ENCODE results near the gene SLBP.

SLBP gene

DNA sequence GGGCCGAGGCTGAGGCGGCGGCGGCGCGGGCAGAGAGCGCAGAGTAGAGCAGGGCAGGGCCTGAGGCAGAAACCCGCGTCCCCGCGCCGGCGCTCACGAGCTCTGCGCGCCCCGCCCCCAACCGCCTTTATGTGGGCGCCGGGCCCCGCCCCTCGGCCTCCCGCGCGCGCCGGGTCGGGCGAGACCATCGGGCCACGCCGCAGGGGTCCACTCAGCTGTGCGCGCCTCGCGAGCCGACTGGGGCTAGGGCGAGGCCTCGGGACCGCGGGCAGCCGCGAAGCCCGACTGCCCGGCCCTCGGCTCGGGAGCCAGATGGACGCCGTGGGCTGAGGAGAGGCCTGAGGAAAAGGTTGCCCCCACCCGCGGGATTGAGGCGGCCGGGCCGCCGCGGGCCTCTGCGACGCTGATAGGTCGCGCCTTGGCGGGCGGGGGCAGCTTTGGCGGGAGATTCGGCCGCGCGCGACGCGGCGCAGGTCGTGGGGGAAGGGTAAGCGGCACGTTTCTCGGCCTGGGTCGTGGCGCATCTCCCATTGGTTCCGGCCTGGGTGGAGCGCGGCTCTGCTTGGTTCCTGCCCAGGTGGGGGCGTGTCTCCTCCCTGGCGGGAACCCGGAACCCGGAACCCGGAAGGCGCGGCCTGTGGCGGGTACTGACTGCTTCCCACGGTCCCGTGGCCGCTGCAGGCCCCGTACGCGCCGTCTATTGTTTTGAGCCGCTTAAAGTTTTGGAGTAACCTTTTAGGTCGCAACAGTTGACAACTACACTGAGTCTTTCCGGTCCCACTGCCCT is at the start of gene SLBP:
Gene SLBP, minus strand, starts transcription at position 104 of the 787 bp plus-strand sequence. CDS start 131 bp downstream, outside the sequence.
- peak; percentile 92 for DNase-seq

DNA sequence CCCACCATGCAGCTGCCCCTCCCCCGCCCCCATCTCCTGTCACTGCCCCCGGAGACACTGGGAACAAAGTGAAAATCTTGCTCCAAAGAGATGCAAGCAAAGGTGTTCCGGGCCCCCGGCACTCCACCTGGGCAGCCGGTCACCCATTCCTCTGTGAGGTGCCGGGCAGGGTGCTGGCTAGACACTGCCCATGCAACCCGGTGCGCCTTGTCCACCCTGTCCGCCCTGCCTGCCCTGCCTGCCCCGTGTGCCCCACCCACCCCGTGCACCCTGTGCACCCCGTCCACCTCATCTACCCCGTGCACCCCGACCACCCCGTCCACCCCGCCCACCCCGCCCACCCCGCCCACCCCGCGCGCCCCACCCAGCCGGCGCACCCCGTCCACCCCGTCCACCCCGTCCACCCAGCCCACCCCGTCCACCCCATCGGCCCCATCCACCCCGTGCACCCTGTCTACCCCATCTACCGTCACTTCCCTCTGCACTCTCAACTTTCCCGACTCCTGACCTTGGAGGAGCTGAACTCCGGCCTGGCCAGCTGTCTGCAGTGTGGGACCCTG is 49.1 kb upstream of the SLBP start:
- no peak for DNase-seq

DNA sequence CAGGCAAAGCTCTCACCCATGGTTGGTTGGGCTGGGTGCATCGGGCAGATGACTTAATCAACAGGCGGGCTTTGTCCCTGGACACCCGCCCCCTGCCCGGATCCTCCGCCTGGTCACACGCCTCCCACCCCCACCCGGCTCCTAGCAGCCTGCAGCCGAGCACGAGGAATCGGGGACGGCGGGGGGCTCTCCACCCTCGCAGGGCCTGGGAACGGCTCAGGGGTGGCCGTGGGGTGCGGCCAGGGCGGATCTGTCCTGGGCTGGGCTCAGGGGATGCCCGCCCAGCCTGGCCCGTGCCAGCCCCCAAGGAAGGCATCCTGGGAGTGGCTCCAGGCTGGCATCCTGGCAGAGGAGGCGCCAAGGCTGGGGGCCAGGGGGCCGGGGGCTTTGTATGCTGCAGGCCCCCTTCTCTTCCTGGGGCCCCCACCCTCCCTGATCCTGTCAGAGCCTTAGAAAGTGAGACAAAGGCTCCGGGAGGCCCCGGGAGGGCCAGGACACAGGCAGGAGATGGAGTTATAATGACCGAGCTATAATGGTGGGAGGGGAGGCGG is 48.5 kb upstream of the SLBP start:
- DNase-seq: no peak

DNA sequence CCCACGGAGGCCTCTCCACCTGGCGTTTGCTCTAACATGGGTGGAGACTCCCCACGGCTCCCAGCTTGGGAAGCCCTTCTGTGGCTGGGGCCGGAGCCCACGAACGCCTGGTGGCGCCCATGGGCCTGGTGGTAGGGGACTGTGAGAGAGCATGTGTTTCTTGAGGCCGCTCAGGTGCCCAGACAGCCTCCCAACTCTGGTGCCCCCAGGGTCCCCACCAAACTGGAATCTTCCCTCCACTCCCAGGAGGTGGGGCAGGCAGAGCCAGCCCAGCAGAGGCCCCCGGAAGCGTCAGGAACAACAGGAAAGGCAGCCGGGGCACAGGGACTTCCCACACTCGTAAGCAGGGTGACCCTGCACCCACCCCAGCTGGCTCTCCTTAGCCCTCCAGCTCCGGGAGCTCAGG is 47.7 kb upstream of the SLBP start:
- DNase-seq: no peak

DNA sequence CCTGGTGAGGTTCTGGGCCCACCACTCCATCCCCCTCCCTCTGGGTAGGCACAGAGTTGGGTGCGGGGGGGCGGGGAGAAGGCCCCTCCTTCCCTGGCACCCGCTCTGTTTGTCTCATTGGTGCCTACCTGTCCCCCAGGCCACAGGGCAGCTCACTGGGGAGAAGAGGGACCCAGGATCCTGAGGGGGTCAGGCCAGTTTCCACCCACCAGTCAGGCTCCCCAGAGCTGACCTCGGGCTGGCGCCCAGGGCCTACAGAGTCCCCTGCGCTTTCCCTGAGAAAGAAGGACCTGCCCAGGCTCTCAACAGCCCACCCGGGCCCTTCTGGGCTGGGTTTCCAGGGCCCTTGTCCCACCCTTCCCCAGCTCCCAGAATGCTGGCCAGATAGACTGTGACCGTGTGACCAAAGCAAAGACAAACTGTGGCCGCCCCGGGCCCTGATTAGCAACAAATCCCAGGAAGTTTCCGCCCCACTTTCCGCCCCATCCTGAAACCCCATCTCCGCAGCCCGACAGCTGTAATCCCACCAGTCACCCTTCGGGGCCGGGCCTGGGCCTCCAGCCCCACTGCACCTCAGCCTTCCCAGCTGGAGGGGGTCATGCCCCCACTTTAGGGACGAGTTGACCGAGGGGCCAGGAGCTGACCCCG is 47.2 kb upstream of the SLBP start:
- DNase-seq: no peak

DNA sequence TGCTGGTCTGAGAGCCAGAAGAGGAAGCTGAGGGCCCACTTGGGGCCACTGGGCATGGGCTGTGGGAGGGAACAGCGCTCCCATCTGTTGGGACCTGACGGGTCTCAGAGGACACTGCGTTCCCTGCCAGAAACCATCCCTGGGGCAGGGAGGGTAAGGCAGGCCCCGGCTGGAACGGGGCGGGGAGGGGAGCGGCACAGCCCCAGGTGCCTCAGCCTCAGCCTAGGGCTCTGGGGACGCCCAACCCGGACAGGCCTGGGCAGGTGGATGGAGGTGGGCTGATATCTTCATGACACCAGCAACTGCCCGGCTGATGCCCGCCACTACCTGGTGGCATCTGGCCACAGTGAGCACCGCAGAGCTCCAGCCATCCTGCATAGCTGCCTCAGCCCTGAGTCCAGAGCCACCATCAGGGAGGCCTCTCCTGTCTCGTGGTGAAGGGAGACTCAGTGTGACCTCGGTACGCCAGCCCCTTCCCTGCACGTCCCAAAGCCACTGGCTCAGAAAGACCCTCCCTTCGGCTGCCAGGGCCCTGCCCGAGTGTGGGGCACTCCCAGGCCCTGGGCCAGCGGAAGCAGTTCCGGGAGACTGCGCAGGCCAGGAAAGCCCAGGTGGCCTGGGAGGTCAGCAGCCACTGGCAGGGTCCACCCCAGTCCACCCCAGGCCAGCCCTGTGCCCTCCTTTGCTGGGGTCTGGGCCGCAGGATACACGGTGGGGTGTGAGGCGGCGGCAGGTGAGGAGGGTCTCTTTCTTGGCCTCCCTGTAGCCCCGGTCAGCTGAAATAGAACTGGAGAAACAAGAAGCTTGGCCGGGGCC is 46.4 kb upstream of the SLBP start:
- no peak for DNase-seq

DNA sequence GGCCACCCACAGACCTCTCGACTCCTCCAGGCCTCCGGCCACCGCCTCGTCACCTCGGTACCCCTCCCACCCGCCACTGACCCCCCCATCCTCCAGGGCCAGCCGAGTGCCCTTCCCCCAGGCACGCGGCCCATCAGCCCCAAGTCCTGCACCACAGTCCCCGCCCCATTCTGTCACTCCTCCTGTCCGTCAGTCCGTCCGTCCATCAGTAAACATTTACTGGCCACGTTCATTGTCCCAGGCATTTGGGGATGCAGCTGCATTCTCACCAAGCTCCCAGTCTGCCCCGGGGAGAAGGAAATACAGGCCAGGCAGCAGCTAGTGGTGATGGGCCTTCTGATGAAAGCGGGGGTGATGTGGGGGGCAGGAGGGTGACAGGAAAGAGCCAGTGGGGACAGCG is 45.7 kb upstream of the SLBP start:
- no peak for DNase-seq

DNA sequence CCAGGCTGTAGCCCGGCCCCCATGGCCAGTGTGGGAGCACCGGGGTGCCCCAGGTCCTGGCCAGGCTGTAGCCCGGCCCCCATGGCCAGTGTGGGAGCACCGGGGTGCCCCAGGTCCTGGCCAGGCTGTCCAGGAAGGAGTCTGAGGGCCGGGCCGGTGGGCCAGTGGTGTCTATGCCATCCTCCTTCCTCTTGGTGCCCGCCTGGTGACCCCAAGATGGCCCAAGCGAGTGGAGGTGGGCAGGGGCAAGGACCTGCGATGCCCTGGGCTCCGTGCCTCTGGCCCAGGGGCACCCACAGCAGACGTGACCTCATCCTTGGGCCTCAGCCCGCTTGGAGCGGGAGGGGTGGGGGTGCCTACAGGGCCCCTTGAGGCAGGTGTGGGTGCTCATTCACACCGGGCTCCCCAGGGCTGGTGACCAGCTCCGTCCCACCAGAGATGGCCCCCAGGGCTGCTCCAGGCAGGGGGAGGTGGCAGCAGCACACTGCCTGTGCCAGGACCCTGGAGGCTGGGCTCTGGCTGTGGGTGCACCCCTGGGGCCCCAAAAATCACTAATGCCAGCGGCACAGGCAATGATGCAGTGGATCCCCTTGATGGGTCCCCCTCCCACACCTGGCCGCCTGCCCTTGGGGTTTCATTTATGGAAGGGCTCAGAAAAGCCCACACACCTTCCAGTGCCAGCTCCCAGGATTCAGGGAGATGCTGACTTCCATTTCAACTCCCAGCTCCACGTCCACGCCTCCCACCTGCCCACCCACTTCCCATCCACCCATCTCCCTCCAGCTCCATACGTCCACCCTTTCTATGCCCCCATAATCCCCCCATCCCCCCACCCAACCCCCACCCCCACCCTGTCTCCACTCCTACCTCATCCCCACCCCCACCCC is 45.0 kb upstream of the SLBP start:
- no peak for DNase-seq

DNA sequence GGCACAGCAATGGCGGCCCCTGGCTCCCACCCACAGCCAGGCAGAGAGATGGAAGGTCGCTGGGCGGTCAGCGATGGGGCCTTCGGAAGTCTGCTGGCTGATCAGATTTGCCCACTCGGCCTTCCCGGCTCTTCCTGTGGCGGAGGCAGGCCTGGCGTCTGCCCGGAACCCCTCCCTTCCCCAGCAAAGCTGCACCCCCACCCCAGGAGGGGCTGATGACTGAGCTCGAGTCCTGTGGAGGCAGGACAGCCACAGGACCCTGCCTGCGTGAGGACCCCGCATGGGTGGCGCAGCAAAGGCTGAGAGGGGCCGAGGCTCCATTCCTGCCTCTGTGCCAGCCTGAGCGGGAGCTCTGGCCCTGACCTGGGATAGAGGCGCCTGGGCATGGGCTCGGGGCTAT is 44.0 kb upstream of the SLBP start:
- DNase-seq: no peak

DNA sequence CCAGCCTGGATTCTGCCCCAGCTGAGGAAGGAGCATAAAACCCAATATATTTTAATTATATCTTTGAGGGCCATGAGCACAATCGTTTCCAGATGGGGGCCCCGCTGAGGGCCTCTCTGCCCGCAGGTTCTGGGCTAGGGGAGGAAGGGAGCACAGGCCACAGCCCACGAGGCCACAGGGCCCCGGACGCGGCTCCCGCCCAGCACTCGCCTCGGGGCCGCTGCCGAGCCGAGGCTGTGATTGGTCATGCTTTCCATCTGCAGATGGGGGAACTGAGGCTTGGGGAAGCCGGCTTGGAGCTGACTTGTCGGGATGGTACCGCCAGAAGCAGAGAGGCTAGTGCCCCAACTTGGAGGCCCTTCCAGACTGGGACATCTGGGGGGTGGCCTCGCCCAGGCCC is 43.2 kb upstream of the SLBP start:
- DNase-seq: no peak

DNA sequence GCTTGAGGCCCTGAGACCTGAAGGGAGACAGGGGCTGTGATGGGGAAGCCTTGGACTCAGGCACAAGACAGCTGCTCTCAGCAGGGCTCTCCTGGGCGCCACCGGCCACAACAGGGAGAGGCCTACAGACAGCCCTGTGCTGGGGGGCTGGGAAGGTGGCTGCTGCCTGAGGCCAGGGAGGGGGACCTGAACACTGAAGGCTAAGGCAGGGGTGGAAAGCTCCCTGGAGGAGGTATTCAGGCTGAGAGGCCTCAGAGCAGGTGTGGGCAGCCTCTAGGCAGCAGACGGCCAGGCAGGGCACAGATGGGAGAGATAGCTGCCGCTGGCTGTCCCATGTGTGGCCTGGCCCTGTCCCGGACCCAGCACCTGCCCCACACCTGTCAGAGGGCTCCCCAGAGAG is 42.2 kb upstream of the SLBP start:
- no peak for DNase-seq

DNA sequence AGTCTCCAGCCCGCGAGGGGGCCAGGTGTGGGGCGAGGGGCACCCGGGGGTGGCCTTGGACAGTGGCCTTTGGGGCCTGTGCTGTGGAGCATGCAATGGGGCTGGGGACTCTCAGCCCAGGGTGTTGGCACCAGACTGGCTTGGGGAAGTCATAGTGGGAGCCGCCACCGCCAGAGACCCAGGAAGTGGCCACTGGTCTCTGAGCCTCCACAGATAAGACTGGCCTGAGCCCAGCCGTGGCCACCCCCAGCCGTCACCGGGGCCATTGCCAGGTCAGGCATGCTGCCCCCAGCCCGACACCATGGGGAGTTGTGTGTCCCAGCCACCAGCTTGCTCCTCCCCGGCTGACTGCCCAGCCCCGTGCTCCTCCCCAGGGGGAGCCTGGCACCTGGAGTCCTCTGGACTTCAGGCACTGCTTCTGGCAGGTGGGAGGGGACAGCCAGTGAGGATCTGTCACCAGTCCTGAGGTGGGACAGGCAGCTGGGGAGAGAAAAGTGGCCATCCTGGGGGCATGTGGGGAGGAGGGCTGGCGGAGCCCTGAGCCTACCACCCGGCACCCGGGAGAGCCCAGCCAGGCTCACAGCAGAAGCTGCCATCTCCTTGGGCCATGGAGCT is 41.7 kb upstream of the SLBP start:
- no peak for DNase-seq

DNA sequence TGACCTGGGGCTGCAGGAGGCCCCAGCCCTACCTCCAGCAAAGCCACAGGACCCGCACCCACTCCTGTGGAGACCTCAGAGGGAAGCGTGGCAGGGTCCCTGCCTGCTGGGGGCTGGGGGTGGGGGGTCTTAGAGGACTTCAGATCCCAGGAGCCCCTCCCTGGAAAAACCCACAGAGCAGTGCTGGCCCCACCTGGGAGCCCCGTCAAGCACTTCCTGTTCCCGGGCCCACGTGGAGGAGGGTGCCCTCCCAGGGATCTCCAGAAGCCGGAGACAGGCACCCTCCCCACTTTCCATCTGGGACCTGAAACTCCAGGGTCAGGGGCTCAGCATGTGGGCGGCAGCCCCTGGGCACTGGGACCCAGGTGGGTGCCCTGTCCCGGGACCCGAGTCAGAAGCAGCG is 41.2 kb upstream of the SLBP start:
- DNase-seq: no peak

DNA sequence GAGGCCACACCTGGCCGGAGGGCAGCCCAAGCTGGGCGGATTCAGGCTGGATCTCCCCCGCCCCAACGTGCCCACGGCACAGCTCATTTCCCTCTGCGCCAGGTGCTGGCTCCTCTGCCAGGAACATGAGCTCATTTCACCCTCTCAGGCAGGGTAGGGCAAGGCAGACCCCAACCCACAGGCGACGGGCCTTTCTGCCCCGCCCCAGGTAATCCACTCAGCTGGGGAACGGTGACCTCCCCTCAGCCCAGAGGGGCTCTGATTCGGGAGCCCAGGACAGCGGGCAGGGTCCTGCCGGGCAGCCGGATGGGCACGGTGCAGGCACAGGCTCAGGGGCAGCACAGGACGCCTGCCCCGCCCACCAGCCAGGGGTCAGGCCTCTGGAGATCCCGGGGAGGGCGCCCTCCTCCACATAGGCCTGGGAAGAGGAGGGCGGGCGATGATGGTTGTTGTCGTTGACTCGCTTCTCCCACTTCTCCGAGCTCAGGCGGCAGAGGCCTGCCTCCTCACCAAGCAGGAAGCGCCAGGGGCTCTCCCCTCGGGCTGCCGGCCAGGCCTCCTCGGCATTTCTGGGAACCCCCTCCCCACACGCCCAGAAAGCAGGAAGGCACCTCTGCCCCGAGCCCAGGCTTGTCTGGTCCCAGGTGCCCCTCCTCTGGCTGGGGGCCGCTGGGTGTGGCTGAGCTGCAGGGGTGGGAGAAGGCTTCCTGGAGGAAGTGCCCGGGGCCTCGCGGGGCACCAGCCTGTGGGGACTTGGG is 40.3 kb upstream of the SLBP start:
- no peak for DNase-seq

DNA sequence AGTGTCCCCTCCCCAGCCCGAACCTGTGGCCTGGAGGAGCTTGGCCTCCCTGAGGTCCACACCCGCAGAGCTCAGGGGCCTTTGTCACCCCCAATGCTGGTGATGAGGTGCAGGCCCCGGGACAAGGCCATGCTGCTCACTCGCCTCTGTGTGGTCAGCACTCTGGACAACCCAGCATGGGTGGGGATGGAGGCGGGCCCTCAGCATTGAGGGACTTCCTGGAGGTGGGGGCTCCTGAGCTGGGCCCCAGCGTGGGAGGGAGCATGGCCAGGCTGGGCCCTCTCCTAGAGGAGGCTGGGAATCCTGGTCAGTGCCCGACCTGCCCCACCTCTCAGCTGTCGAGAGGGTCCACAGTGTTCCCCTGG is 39.8 kb upstream of the SLBP start:
- DNase-seq: no peak

DNA sequence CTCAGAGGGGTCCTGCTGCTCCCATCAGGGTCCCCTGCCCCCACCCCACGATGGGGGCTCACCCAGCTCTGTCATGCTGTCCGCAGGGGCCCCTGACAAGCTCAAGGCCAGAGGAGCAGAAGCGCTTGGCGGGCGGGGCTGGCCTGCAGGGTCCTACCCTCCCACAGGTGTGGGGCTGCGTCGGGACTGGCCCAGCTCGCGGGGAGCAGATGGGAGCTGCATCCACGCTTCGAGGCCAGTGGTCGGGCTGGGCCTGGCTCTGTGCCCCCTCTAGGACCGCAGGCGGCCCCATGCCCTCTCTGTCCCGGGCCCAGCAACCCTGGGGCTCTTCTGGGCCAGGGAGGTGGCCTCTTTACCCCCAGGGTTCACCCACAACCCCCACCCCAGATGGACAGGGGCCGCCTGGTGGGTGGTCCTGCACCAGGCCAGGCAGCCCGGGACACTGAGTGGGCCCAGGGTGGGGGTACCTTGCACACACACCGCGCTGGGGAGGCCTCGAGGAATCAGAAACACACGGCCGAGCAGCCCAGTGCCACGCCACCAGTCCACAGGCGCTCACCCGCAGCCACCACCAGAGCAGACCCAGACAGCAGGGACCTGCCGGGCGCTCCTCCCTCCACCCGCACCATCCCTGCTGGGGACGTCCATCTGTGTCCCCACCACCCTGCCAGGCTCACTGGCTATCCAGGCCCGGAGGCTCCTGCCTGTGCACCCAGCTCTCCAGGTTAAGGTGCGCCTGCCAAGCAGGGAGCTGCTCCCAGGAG is 39.2 kb upstream of the SLBP start:
- DNase-seq: no peak

DNA sequence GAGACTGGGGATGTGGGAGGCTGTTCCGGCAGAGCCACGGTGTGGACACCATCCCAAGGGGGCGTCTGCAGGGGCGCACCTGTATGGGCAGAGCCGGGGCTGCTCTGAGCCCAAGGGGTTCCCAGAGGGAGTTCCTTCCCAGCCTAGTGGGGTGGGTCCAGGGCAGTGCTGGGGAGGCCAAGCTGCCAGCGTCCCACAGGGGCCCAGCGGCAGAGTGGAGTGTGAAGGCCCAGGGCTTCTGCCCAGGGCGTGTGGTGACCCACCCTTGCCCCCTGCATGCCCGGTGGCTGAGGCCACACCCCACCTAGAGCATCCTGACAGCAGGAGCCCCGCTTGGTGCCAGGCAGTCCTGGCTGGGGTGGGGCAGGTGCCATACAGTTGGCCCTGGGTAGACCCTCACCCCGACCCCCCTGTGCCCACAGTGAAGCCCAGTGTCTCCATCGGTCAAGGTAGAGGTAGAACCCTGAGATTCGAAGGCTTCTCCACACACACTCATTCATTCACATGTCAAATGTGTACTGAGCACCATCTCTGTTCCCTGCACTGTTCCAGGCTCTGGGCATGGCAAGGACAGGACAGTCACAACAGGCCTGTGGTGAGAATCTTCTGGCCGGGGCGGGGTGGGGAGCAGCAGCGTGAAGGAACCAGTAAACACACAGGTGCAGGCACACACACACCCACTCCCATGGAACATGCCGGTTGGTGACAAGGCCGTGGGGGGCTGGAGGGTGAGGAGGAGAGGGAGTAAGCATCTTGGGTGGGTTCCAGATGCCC is 38.4 kb upstream of the SLBP start:
- no peak for DNase-seq

DNA sequence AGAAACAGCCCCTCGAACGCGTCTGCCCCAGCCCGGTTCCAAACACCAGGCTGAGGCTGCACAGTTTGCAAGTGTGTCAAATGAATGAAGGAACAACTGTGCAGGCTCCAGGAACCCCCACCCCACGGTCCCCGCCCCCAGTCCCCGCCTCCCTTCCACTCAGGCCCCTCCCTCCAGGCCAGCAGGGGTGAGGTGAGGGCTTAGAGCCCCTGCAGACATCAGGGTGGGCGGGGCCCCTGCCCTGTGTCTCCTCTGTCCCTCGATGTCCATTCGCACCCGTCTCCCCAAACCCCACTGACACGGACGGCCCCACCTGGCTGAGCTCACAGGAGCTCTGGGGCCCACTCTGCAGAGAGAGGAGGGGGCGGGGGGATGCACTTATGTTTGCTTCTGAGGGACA is 37.7 kb upstream of the SLBP start:
- no peak for DNase-seq

DNA sequence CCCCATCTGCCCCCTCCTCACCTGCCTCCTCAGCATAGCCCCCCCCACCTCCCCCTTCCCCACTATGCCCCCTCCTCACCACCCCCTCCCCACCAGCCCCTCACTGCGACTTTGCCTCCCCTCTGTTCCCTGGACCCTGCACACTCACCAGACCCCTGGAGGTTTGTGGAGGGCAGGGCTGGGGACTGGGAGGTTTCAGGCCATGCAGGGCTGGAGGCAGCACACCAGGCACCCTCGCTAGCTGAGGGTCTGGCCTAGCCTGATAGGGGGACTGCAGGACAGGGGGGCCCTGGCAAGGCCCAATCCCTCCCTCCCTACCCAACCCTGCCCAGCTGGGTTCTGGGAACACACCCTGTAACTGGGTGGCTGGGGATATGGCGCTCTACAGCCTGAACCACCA is 37.3 kb upstream of the SLBP start:
- no peak for DNase-seq

Measured in NCI-H2081 treated with DMSO at 0.1 percent for 48 hours (cell line).